ENCODE measurements around the gene ARPIN. TPM values are rescaled to one million over a fixed set of nuclear protein-coding genes. Genes with fewer than 3 reads are reported as not detected.
"Not testable (repeated sequence)": the region's sequence is repeated elsewhere in the genome, so short reads cannot be mapped to it uniquely, and the experiment has no call there.

ARPIN gene
- total RNA-seq, 1 donor from 2014 or later: 20.4 TPM

- H3K27ac Mint-ChIP-seq: no peak overlapping the region
- H3K9me3 Mint-ChIP-seq (ENCODE audit: low read depth): peaks cover 4% of the 10 kb centered on the region
- TF ChIP-seq, protein P1, sequence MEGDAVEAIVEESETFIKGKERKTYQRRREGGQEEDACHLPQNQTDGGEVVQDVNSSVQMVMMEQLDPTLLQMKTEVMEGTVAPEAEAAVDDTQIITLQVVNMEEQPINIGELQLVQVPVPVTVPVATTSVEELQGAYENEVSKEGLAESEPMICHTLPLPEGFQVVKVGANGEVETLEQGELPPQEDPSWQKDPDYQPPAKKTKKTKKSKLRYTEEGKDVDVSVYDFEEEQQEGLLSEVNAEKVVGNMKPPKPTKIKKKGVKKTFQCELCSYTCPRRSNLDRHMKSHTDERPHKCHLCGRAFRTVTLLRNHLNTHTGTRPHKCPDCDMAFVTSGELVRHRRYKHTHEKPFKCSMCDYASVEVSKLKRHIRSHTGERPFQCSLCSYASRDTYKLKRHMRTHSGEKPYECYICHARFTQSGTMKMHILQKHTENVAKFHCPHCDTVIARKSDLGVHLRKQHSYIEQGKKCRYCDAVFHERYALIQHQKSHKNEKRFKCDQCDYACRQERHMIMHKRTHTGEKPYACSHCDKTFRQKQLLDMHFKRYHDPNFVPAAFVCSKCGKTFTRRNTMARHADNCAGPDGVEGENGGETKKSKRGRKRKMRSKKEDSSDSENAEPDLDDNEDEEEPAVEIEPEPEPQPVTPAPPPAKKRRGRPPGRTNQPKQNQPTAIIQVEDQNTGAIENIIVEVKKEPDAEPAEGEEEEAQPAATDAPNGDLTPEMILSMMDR (IDR thresholded peaks at IDR 0.05; ENCODE audit: unreplicated experiment): no peak
- no peaks in the 10 kb centered on the region for H3K27me3 Mint-ChIP-seq
- no peaks in the 10 kb centered on the region for H3K36me3 Mint-ChIP-seq (ENCODE audit: insufficient read depth)
- H3K4me1 Mint-ChIP-seq (ENCODE audit: low read depth): peaks cover 10% of the 10 kb centered on the region
- H3K4me3 Mint-ChIP-seq (ENCODE audit: low read depth): no peak overlapping the region
- DNase-seq (ENCODE audit: low spot score, unreplicated experiment): no peak
Measured at GRCh38 chr15:89947385-89947784, 34.6 kb upstream of the ARPIN start.

- TF ChIP-seq, protein P1 (IDR thresholded peaks at IDR 0.05; ENCODE audit: unreplicated experiment): no peak
- Mint-ChIP-seq H3K4me3 (ENCODE audit: low read depth) (no peak overlapping the region), H3K4me1 (ENCODE audit: low read depth) (peaks cover 10% of the 10 kb centered on the region), H3K36me3 (ENCODE audit: insufficient read depth) (no peaks in the 10 kb centered on the region), H3K27ac (no peak overlapping the region), H3K27me3 (no peaks in the 10 kb centered on the region), H3K9me3 (ENCODE audit: low read depth) (peaks cover 4% of the 10 kb centered on the region)
- no peak for DNase-seq (ENCODE audit: low spot score, unreplicated experiment)
Measured at GRCh38 chr15:89946681-89947299, 34.0 kb upstream of the ARPIN start.

GRCh38 chr15:89943721-89944120 lies 31.0 kb upstream of the ARPIN start:
- not testable (repeated sequence) for H3K27me3 Mint-ChIP-seq; H3K9me3 Mint-ChIP-seq (ENCODE audit: low read depth); H3K4me3 Mint-ChIP-seq (ENCODE audit: low read depth)

DNA sequence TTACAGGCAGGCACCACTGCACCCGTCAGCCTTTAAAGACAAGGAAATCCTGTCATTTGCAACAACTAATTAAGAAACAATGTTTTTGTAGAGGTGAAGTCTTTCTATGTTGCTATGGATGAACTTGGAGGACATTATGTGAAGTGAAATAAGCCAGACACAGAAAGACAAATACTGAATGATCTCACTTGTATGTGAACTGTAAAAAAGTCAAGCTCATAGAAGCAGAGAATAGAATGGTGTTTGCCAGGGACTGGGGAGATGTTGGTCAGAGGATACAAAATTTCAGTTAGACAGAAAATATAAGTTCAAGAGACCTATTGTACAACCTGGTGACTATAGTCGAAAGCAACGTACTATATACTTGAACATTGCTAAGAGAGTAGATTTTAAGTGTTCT lies 27.2 kb upstream of the ARPIN start:
- H3K27ac Mint-ChIP-seq: no peak overlapping the region
- TF ChIP-seq, protein P1 (IDR thresholded peaks at IDR 0.05; ENCODE audit: unreplicated experiment): no peak
- H3K4me3 Mint-ChIP-seq (ENCODE audit: low read depth): no peak overlapping the region
- H3K9me3 Mint-ChIP-seq (ENCODE audit: low read depth): no peaks in the 10 kb centered on the region
- H3K4me1 Mint-ChIP-seq (ENCODE audit: low read depth): peaks cover 5% of the 10 kb centered on the region
- H3K36me3 Mint-ChIP-seq (ENCODE audit: insufficient read depth): no peaks in the 10 kb centered on the region
- DNase-seq (ENCODE audit: low spot score, unreplicated experiment): no peak
- peaks cover 4% of the 10 kb centered on the region for H3K27me3 Mint-ChIP-seq

More at GRCh38 chr15:89943721-89944120, 31.0 kb upstream of the ARPIN start:
- not testable (repeated sequence) for H3K36me3 Mint-ChIP-seq (ENCODE audit: insufficient read depth); DNase-seq (ENCODE audit: low spot score, unreplicated experiment); H3K27ac Mint-ChIP-seq
- H3K4me1 Mint-ChIP-seq (ENCODE audit: low read depth): peaks cover 10% of the 10 kb centered on the region

- H3K27me3 Mint-ChIP-seq; H3K27ac Mint-ChIP-seq; H3K9me3 Mint-ChIP-seq (ENCODE audit: low read depth); DNase-seq (ENCODE audit: low spot score, unreplicated experiment); H3K36me3 Mint-ChIP-seq (ENCODE audit: insufficient read depth); H3K4me3 Mint-ChIP-seq (ENCODE audit: low read depth); H3K4me1 Mint-ChIP-seq (ENCODE audit: low read depth): not testable (repeated sequence)
Measured at GRCh38 chr15:89939377-89939776, 26.6 kb upstream of the ARPIN start.

DNA sequence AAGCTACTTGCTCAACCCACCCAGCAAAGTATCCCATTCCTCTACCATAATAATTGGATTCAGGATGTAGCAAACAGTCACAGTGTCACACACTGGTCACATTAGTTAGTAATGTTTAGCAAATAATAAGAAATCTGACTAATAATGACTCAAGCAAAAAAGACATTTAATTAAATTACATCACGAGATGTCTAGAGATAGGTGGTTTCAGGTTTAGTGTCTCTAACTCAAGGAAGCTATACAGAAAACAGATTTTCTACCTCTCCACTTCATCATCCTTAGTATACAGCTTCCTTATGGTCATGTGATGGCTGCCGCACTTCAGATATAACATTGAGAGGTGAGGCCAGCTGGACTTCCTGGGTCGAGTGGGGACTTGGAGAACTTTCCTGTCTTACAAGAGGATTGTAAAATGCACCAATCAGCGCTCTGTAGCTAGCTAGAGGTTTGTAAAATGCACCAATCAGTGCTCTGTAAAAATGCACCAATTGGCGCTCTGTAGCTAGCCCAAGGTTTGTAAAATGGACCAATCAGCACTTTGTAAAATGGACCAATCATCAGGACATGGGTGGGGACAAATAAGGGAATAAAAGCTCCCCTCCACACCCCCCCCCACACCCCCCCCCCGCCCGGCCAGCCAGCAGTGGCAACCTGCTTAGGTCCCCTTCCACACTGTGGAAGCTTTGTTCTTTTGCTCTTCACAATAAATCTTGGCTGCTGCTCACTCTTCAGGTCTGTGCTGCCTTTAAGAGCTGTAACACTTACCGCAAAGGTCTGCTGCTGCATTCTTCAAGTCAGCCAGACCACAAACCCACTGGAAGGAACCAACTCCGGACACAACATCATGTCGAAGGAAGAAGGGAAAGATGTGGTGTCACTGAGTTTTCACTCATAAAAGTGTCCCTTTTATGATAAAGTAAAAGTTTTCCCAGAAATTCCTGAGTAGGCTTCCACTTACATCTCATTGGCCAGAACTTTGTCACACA lies 24.9 kb upstream of the ARPIN start:
- TF ChIP-seq, protein P1 (IDR thresholded peaks at IDR 0.05; ENCODE audit: unreplicated experiment): no peak

More for the DNA sequence above, 24.9 kb upstream of the ARPIN start:
- H3K9me3 Mint-ChIP-seq (ENCODE audit: low read depth): no peaks in the 10 kb centered on the region
- peaks cover 9% of the 10 kb centered on the region for H3K27me3 Mint-ChIP-seq
- no peak for DNase-seq (ENCODE audit: low spot score, unreplicated experiment)
- peaks cover 3% of the 10 kb centered on the region for H3K4me1 Mint-ChIP-seq (ENCODE audit: low read depth)
- H3K4me3 Mint-ChIP-seq (ENCODE audit: low read depth): no peak overlapping the region
- no peak overlapping the region for H3K27ac Mint-ChIP-seq
- H3K36me3 Mint-ChIP-seq (ENCODE audit: insufficient read depth): no peaks in the 10 kb centered on the region
